Adrenal gland (tissue), 12 donors: ENCODE measurements around the gene TNFRSF14. TPM values are rescaled to one million over a fixed set of nuclear protein-coding genes. Genes with fewer than 3 reads are reported as not detected.

Source experiments
- DNase-seq, 7 donors: peaks; one replicate each; pipeline ENCODE4 v3.0.0-alpha.2; 2019 to 2020
- H3K27ac ChIP-seq, 5 donors: fragments of 200-600 bp; sonication (generic) in 4 of 5; 1 replicate in 3 of 5; 2 replicates in 2 of 5; pipeline versions ENCODE4 v1.5.1 to v1.8.0; 2016 to 2020; ENCODE audit warnings: mild to moderate bottlenecking in 1 of 5
- H3K27me3 ChIP-seq: fragments of 200-600 bp; 2 replicates; pipeline ENCODE4 v1.8.0; 2021
- H3K36me3 ChIP-seq, 2 donors: fragments of 200-600 bp; replicated peaks in 1 of 2; 1 replicate in 1 of 2; 2 replicates in 1 of 2; pipeline versions ENCODE4 v1.5.1 to v1.8.0; 2018 to 2022
- H3K4me1 ChIP-seq, 2 donors: fragments of 200-600 bp; replicated peaks in 1 of 2; 1 replicate in 1 of 2; 2 replicates in 1 of 2; pipeline versions ENCODE4 v1.5.1 to v1.8.0; 2018 to 2021
- H3K4me3 ChIP-seq, 4 donors: fragments of 200-600 bp; sonication (generic) in 3 of 4; one replicate each; pipeline ENCODE4 v1.5.1; 2016 to 2018
- H3K9me3 ChIP-seq, 3 donors: fragments of 200-600 bp; sonication (generic) in 1 of 3; replicated peaks in 1 of 3; 1 replicate in 2 of 3; 2 replicates in 1 of 3; pipeline versions ENCODE4 v1.5.1 to v1.8.0; 2016 to 2021
- CTCF ChIP-seq, 6 experiments: fragments of 450-650 bp in 4 of 6; fragments of 200-600 bp in 2 of 6; sonication (generic) in 1 of 6; IDR thresholded peaks; 1 replicate in 5 of 6; 2 replicates in 1 of 6; pipeline versions ENCODE4 v1.5.1 to v1.8.0; 2016 to 2021; ENCODE audit warnings: antibody characterized with exemption in 6 of 6, mild to moderate bottlenecking in 2 of 6, moderate library complexity in 1 of 6
- POLR2A ChIP-seq, 2 donors: fragments of 450-650 bp; IDR thresholded peaks; one replicate each; pipeline ENCODE4 v1.6.1; 2017; ENCODE audit warnings: antibody characterized with exemption in 2 of 2, mild to moderate bottlenecking in 2 of 2, moderate library complexity in 1 of 2
- WGBS, 4 donors: extraction: QIAGEN DNeasy Blood & Tissue Kit in 2 of 4; methylation state at CpG; one replicate each; pipeline versions ENCODE4 v1.1.5 to v1.1.7; 2013 to 2017; 5-methylcytosine and 5-hydroxymethylcytosine counted together
- intact Hi-C, 2 donors: fragments of 100-400 bp; cut with DNase I; formaldehyde crosslinking; loops; one replicate each; pipeline versions ENCODE4 v1.14.1 to v1.15.0; 2022 to 2023
- polyA plus RNA-seq, 3 donors: library from polyadenylated mRNA; stranded (reverse); fragments of 200-250 nt in 2 of 3; fragments of 350-450 nt in 1 of 3; fragmentation: Illumina TruSeq in 1 of 3; extraction: RNeasy Lipid Tissue Mini Kit (QIAGEN cat#74804) in 1 of 3; gene quantifications; one replicate each; pipeline ENCODE4 v1.2.3, GENCODE V29; 2013 to 2014
- total RNA-seq, 9 donors: library from RNA; depleted of rRNA in 4 of 9; stranded (reverse); fragments of >200 nt in 4 of 9; fragments of 120-200 nt in 1 of 9; fragmentation: NEBNext Ultra II Directional in 1 of 9; extraction: Animal tissue kit (Norgen Biotek cat#: 25700) in 1 of 9; gene quantifications; one replicate each; pipeline versions ENCODE4 v1.1.0 to v1.2.4, GENCODE V29; 2013 to 2023
- donor health status: healthy with polysubstance abuse.
- donor health status: Bipolar disorder and iron deficiency.
- donor health status: DM: yes; HTN: yes; CAD: no.
- donor health status: DM: no; HTN: no; CAD: no.
- donor health status: DM: no; HTN: no; CAD: no.
- donor health status: DM: yes; HTN: yes; CAD: no.

Gene TNFRSF14
- total and polyA plus RNA-seq, 12 donors = 7.0 to 554 (median 116) TPM

- Histone ChIP-seq H3K4me3 (peak overlapping the region in 1 of 4 donors; percentile 31), H3K4me1 (peaks cover 5 to 13% of the 10 kb centered on the region in 2 donors), H3K27me3 (no peaks in the 10 kb centered on the region), H3K9me3 (no peaks in the 10 kb centered on the region), H3K36me3 (no peaks in the 10 kb centered on the region), H3K27ac (no peak overlapping the region)
- TF ChIP-seq CTCF (IDR thresholded peaks at IDR 0.05) (no peak), POLR2A (IDR thresholded peaks at IDR 0.05) (no peak)
- intact Hi-C loops = loop anchor here in 1 of 2 donors (5.0 kb wide), 1 partner anchor 44 kb away; no protein-coding TSS in a partner anchor
- DNase-seq = peak in 1 of 7 donors; percentile 11
- 36 to 59% (median 56%) methylated on average over 16 to 26 of the region's 26 CpGs for WGBS, 4 donors
Measured at GRCh38 chr1:2593251-2593878, 37.2 kb downstream of the TNFRSF14 start.

- intact Hi-C loops = loop anchor here in 1 of 2 donors (5.0 kb wide), 1 partner anchor 43 kb away; no protein-coding TSS in a partner anchor
- peak overlapping the region in 1 of 4 donors; percentile 31 for H3K4me3 ChIP-seq
- peaks cover 0 to 5% (median 0%) of the 10 kb centered on the region in 3 donors for H3K9me3 ChIP-seq
- 22 to 39% (median 32%) methylated on average over 10 to 20 of the region's 20 CpGs for WGBS, 4 donors
- H3K4me1 ChIP-seq = peaks cover 5 to 13% of the 10 kb centered on the region in 2 donors
- no peak overlapping the region for H3K27ac ChIP-seq
- DNase-seq = peak; percentile 14 to 77 (median 70)
- TF ChIP-seq POLR2A (IDR thresholded peaks at IDR 0.05) = no peak
- no peak for TF ChIP-seq CTCF (IDR thresholded peaks at IDR 0.05)
- no peaks in the 10 kb centered on the region for H3K27me3 ChIP-seq
- no peaks in the 10 kb centered on the region for H3K36me3 ChIP-seq
Measured at GRCh38 chr1:2594001-2594640, 38.0 kb downstream of the TNFRSF14 start.

GRCh38 chr1:2594641-2595131 is 38.5 kb downstream of the TNFRSF14 start:
- peak in 1 of 7 donors; percentile 16 for DNase-seq
- TF ChIP-seq POLR2A (IDR thresholded peaks at IDR 0.05) (no peak), CTCF (IDR thresholded peaks at IDR 0.05) (no peak)

GRCh38 chr1:2595261-2595811 is 39.2 kb downstream of the TNFRSF14 start:
- no peak for TF ChIP-seq CTCF (IDR thresholded peaks at IDR 0.05)
- TF ChIP-seq POLR2A (IDR thresholded peaks at IDR 0.05) = no peak
- intact Hi-C loops = no loop called here
- H3K4me3 ChIP-seq = no peak overlapping the region
- 67 to 84% (median 82%) methylated on average over 6 to 19 of the region's 19 CpGs for WGBS, 4 donors
- H3K9me3 ChIP-seq = peaks cover 0 to 9% (median 0%) of the 10 kb centered on the region in 3 donors
- H3K4me1 ChIP-seq = peaks cover 5 to 13% of the 10 kb centered on the region in 2 donors
- DNase-seq = peak in 1 of 7 donors; percentile 13
- H3K27me3 ChIP-seq = no peaks in the 10 kb centered on the region
- no peak overlapping the region for H3K27ac ChIP-seq
- H3K36me3 ChIP-seq = no peaks in the 10 kb centered on the region

More at GRCh38 chr1:2594641-2595131, 38.5 kb downstream of the TNFRSF14 start:
- 91 to 100% (median 94%) methylated on average over 1 to 17 of the region's 17 CpGs for WGBS, 4 donors
- intact Hi-C loops = loop anchor here in 1 of 2 donors (5.0 kb wide), 1 partner anchor 43 kb away; no protein-coding TSS in a partner anchor
- Histone ChIP-seq H3K9me3 (peaks cover 0 to 9% (median 0%) of the 10 kb centered on the region in 3 donors), H3K36me3 (no peaks in the 10 kb centered on the region), H3K27ac (no peak overlapping the region), H3K4me1 (peaks cover 5 to 13% of the 10 kb centered on the region in 2 donors), H3K4me3 (no peak overlapping the region), H3K27me3 (no peaks in the 10 kb centered on the region)
